PC-3 (cell line): ENCODE data around the gene UBE2L6.

Source experiments
- EZH2phosphoT487 ChIP-seq: fragments of 300-600 bp; sonication (generic); IDR thresholded peaks from 2 replicates; pipeline ENCODE4 v1.6.1; 2018; ENCODE audit warnings: mild to moderate bottlenecking, antibody characterized with exemption, low read length, borderline replicate concordance
- TF ChIP-seq, protein P1 (sequence below): fragments of 300-600 bp; sonication (generic); conservative IDR thresholded peaks from 2 replicates; pipeline ENCODE4 v1.5.1; 2017; ENCODE audit warnings: antibody characterized with exemption, low read depth, mild to moderate bottlenecking, low read length

GRCh38 chr11:57585301-57585700, 17.8 kb upstream of the UBE2L6 start:
- TF ChIP-seq, protein P1, sequence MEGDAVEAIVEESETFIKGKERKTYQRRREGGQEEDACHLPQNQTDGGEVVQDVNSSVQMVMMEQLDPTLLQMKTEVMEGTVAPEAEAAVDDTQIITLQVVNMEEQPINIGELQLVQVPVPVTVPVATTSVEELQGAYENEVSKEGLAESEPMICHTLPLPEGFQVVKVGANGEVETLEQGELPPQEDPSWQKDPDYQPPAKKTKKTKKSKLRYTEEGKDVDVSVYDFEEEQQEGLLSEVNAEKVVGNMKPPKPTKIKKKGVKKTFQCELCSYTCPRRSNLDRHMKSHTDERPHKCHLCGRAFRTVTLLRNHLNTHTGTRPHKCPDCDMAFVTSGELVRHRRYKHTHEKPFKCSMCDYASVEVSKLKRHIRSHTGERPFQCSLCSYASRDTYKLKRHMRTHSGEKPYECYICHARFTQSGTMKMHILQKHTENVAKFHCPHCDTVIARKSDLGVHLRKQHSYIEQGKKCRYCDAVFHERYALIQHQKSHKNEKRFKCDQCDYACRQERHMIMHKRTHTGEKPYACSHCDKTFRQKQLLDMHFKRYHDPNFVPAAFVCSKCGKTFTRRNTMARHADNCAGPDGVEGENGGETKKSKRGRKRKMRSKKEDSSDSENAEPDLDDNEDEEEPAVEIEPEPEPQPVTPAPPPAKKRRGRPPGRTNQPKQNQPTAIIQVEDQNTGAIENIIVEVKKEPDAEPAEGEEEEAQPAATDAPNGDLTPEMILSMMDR = no peak
- no peak for TF ChIP-seq EZH2phosphoT487
